AG10803 (cell line): ENCODE results near the gene OCLN.
"Not testable (repeated sequence)": the region's sequence is repeated elsewhere in the genome, so short reads cannot be mapped to it uniquely, and the experiment has no call there.

Source experiments
- DNase-seq: peaks from one replicate; pipeline ENCODE4 v3.0.0; 2010; ENCODE audit warnings: low read depth
- H3K4me3 ChIP-seq: 2 replicates; pipeline ENCODE4 v1.5.1; 2011; ENCODE audit warnings: mild to moderate bottlenecking, low read length, control low read depth
- TF ChIP-seq, protein P1 (sequence below): conservative IDR thresholded peaks from 2 replicates; pipeline ENCODE4 v1.5.1; 2011; ENCODE audit warnings: mild to moderate bottlenecking, low read length, control low read depth, inconsistent platforms

Gene OCLN

GRCh38 chr5:69542838-69543618 lies 50.4 kb downstream of the OCLN start:
- DNase-seq, H3K4me3 ChIP-seq: not testable (repeated sequence)

- H3K4me3 ChIP-seq, DNase-seq: not testable (repeated sequence)
Measured at GRCh38 chr5:69544602-69545001, 52.0 kb downstream of the OCLN start.

DNA sequence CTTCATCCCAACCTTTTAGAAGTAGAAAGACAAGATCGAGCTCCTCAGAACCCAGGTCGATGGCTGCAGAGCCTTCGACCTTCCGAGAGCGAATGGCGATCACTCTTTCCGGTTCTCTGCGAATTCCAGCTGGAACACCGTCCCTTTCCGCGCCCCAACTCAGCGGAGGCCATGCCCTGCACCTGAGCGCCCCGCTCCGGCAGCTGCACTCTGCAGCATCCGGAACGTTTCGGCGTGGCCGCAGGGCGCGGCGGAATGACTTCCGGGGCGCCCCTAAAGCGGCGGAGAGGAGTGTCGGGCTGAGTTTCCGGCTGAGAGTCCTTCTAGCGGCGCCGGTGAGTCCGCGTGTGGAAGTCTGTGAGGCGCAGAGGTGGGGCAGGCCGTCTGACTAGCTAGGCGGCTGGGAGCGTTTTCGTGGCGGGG lies 67.3 kb downstream of the OCLN start, which contains the start of gene GTF2H2C:
Gene GTF2H2C, plus strand, starts transcription at position 284 of the 423 bp plus-strand sequence. CDS start 4,942 bp downstream, outside the sequence.
- peak within 1 kb of the TSS; percentile 56 for H3K4me3 ChIP-seq
- peak; percentile 68 for DNase-seq
- TF ChIP-seq, protein P1, sequence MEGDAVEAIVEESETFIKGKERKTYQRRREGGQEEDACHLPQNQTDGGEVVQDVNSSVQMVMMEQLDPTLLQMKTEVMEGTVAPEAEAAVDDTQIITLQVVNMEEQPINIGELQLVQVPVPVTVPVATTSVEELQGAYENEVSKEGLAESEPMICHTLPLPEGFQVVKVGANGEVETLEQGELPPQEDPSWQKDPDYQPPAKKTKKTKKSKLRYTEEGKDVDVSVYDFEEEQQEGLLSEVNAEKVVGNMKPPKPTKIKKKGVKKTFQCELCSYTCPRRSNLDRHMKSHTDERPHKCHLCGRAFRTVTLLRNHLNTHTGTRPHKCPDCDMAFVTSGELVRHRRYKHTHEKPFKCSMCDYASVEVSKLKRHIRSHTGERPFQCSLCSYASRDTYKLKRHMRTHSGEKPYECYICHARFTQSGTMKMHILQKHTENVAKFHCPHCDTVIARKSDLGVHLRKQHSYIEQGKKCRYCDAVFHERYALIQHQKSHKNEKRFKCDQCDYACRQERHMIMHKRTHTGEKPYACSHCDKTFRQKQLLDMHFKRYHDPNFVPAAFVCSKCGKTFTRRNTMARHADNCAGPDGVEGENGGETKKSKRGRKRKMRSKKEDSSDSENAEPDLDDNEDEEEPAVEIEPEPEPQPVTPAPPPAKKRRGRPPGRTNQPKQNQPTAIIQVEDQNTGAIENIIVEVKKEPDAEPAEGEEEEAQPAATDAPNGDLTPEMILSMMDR = peak; percentile 18; the same call in 1 of the 2 replicates

GRCh38 chr5:69560587-69561431 lies 68.2 kb downstream of the OCLN start:
- not testable (repeated sequence) for DNase-seq
- H3K4me3 ChIP-seq = peak overlapping the region; percentile 46

DNA sequence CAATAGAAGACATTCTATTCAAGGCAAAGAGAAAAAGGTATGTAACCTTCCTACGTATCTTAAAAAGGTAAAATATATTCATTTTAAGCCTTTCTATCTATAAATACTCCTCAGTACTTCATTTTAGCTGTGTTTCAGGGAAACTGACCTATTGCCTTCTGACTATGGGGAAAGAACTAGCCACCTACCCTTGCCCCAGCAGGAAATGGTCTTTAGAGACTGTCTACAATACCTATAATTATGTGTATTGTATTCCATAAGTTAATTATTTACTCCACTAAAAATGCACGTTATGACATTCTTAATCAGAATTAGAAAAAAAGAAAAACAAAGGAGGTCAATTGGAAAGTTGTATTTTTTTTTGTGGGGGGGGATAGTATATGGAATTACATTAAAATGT lies 73.6 kb downstream of the OCLN start:
- H3K4me3 ChIP-seq, DNase-seq: not testable (repeated sequence)

DNA sequence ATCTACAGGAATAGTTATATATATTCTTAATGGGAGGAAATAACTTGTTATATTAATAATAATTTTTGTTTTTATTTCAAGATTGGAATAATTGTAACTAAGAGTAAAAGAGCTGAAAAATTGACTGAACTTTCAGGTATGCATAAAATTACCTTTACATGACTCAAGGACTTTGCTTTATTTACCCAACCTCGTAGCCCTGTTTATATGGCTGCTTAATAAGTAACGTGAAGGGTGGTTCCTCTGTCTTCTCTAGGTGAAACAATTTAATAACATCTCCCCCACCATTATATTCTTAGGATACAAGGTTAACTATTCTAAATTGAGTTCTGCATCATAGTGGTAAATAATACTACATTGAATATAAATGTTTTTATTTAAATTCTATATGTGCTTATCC lies 75.5 kb downstream of the OCLN start:
- not testable (repeated sequence) for H3K4me3 ChIP-seq, DNase-seq

GRCh38 chr5:69583356-69583755 lies 90.8 kb downstream of the OCLN start:
- not testable (repeated sequence) for DNase-seq, H3K4me3 ChIP-seq

- not testable (repeated sequence) for DNase-seq, H3K4me3 ChIP-seq
Measured at GRCh38 chr5:69596114-69596840, 103.7 kb downstream of the OCLN start.

GRCh38 chr5:69601947-69602346 lies 109.4 kb downstream of the OCLN start:
- DNase-seq, H3K4me3 ChIP-seq: not testable (repeated sequence)

DNA sequence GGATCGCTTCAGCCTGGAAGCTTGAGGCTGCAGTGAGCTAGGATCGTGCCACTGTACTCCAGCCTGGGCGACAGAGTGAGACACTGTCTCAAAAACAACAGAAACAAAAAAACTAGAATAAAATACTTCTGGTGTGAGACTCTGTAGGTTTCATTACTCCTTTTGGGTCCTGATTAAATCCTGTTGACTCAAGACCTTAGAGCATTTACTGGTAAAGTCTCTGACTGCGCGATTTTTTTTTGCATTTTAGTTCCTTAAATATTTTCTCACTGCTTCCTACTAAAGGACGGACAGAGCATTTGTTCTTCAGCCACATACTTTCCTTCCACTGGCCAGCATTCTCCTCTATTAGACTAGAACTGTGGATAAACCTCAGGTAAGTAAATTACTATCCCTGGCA lies 114.2 kb downstream of the OCLN start:
- not testable (repeated sequence) for H3K4me3 ChIP-seq, DNase-seq
